Small intestine (tissue), 7 donors: Measurements from ENCODE around the gene GRM5. TPM values are rescaled to one million over a fixed set of nuclear protein-coding genes. Genes with fewer than 3 reads are reported as not detected.
"Not testable (repeated sequence)": the region's sequence is repeated elsewhere in the genome, so short reads cannot be mapped to it uniquely, and the experiment has no call there.

Source experiments
- DNase-seq, 2 donors: peaks; one replicate each; pipeline versions ENCODE4 v3.0.0 to v3.0.0-alpha.2; 2013
- FAIRE-seq: peaks from 2 replicates; lab custom pipeline; 2012; peaks lifted over from hg19 to GRCh38; lab: Jason Lieb, UNC
- H3K27ac ChIP-seq, 3 donors: one replicate each; pipeline ENCODE4 v1.5.1; 2013; ENCODE audit warnings: low read length in 2 of 3, mild to moderate bottlenecking in 2 of 3, control low read depth in 1 of 3, inconsistent platforms in 1 of 3, low read depth in 1 of 3, moderate library complexity in 1 of 3
- H3K27me3 ChIP-seq, 3 donors: one replicate each; pipeline ENCODE4 v1.6.1; 2013; ENCODE audit warnings: low read length in 3 of 3, inconsistent platforms in 1 of 3; ENCODE audit not compliant: control insufficient read depth in 3 of 3, insufficient read depth in 3 of 3
- H3K36me3 ChIP-seq, 3 donors: one replicate each; pipeline ENCODE4 v1.6.1; 2013; ENCODE audit warnings: low read length in 3 of 3, inconsistent platforms in 1 of 3, low read depth in 1 of 3, mild to moderate bottlenecking in 1 of 3, moderate library complexity in 1 of 3; ENCODE audit not compliant: control insufficient read depth in 3 of 3, insufficient read depth in 2 of 3
- H3K4me1 ChIP-seq, 3 donors: one replicate each; pipeline ENCODE4 v1.6.1; 2013; ENCODE audit warnings: low read length in 2 of 3, inconsistent platforms in 1 of 3, low read depth in 1 of 3, mild to moderate bottlenecking in 1 of 3, moderate library complexity in 1 of 3; ENCODE audit not compliant: control insufficient read depth in 3 of 3, insufficient read depth in 2 of 3
- H3K4me3 ChIP-seq, 3 donors: one replicate each; pipeline ENCODE4 v1.5.1; 2013; ENCODE audit warnings: low read length in 3 of 3, control low read depth in 1 of 3, inconsistent platforms in 1 of 3, low read depth in 1 of 3, mild to moderate bottlenecking in 1 of 3, moderate library complexity in 1 of 3
- H3K9me3 ChIP-seq, 2 donors: one replicate each; pipeline ENCODE4 v1.6.1; 2013; ENCODE audit warnings: low read depth in 1 of 2, low read length in 1 of 2; ENCODE audit not compliant: control insufficient read depth in 2 of 2, insufficient read depth in 1 of 2
- WGBS, 3 donors: extraction: QIAGEN DNeasy Blood & Tissue Kit; methylation state at CpG; one replicate each; pipeline ENCODE4 v1.1.7; 2013; 5-methylcytosine and 5-hydroxymethylcytosine counted together
- polyA plus RNA-seq, 4 donors: library from polyadenylated mRNA; stranded (reverse) in 3 of 4; unstranded in 1 of 4; fragments of 200-250 nt in 3 of 4; fragments of 120-200 nt in 1 of 4; gene quantifications; one replicate each; pipeline versions ENCODE4 v1.2.1 to v1.2.3, GENCODE V29; 2013
- donor health status: healthy with polysubstance abuse.
- donor health status: control.
- donor health status: control.
- donor health status: Bipolar disorder and iron deficiency.
- donor health status: healthy.

GRM5 gene
- polyA plus RNA-seq, 4 donors: 0.01 TPM; not detected in 3

- H3K4me1 ChIP-seq, FAIRE-seq, H3K36me3 ChIP-seq, H3K4me3 ChIP-seq, H3K27ac ChIP-seq, H3K27me3 ChIP-seq, DNase-seq, H3K9me3 ChIP-seq: not testable (repeated sequence)
- WGBS, 3 donors: 47 to 73% (median 65%) methylated on average over 3 of the region's 3 CpGs
Measured at GRCh38 chr11:88959857-88960256, 105.9 kb downstream of the GRM5 start.

GRCh38 chr11:88950975-88951374, 114.8 kb downstream of the GRM5 start:
- H3K4me3 ChIP-seq: no peak overlapping the region
- H3K27ac ChIP-seq: no peak overlapping the region
- FAIRE-seq: no peak
- H3K4me1 ChIP-seq: no peaks in the 10 kb centered on the region
- no peaks in the 10 kb centered on the region for H3K27me3 ChIP-seq
- no peaks in the 10 kb centered on the region for H3K36me3 ChIP-seq
- no peaks in the 10 kb centered on the region for H3K9me3 ChIP-seq
- DNase-seq: no peak

- not testable (repeated sequence) for H3K27me3 ChIP-seq, FAIRE-seq, H3K4me1 ChIP-seq, H3K4me3 ChIP-seq, H3K9me3 ChIP-seq, DNase-seq, H3K27ac ChIP-seq, H3K36me3 ChIP-seq
Measured at GRCh38 chr11:88948908-88949307, 116.9 kb downstream of the GRM5 start.

- not testable (repeated sequence) for H3K4me1 ChIP-seq, DNase-seq, H3K36me3 ChIP-seq, H3K27me3 ChIP-seq, H3K4me3 ChIP-seq, H3K9me3 ChIP-seq, FAIRE-seq, H3K27ac ChIP-seq
- 69 to 85% (median 71%) methylated on average over 6 of the region's 6 CpGs for WGBS, 3 donors
Measured at GRCh38 chr11:88947843-88948572, 117.8 kb downstream of the GRM5 start.

GRCh38 chr11:88929665-88930064, 136.1 kb downstream of the GRM5 start:
- WGBS, 3 donors: 15 to 25% (median 24%) methylated on average over 1 of the region's 1 CpG
- not testable (repeated sequence) for H3K4me3 ChIP-seq, DNase-seq, FAIRE-seq, H3K9me3 ChIP-seq, H3K4me1 ChIP-seq, H3K27ac ChIP-seq, H3K36me3 ChIP-seq, H3K27me3 ChIP-seq

GRCh38 chr11:88917065-88917464, 148.7 kb downstream of the GRM5 start:
- not testable (repeated sequence) for H3K4me3 ChIP-seq, DNase-seq, FAIRE-seq, H3K36me3 ChIP-seq, H3K27me3 ChIP-seq, H3K4me1 ChIP-seq, H3K27ac ChIP-seq, H3K9me3 ChIP-seq
- 73 to 89% (median 82%) methylated on average over 1 of the region's 1 CpG for WGBS, 3 donors

- WGBS, 3 donors: 67 to 79% (median 69%) methylated on average over 2 of the region's 2 CpGs
- H3K27ac ChIP-seq: no peak overlapping the region
- no peaks in the 10 kb centered on the region for H3K9me3 ChIP-seq
- FAIRE-seq: no peak
- no peaks in the 10 kb centered on the region for H3K27me3 ChIP-seq
- no peak overlapping the region for H3K4me3 ChIP-seq
- no peaks in the 10 kb centered on the region for H3K4me1 ChIP-seq
- no peaks in the 10 kb centered on the region for H3K36me3 ChIP-seq
- DNase-seq: no peak
Measured at GRCh38 chr11:88909500-88909899, 156.3 kb downstream of the GRM5 start.

- H3K4me1 ChIP-seq, H3K4me3 ChIP-seq, FAIRE-seq, H3K9me3 ChIP-seq, DNase-seq, H3K27ac ChIP-seq, H3K36me3 ChIP-seq, H3K27me3 ChIP-seq: not testable (repeated sequence)
- 51 to 64% (median 53%) methylated on average over 2 of the region's 2 CpGs for WGBS, 3 donors
Measured at GRCh38 chr11:88901436-88901835, 164.3 kb downstream of the GRM5 start.

GRCh38 chr11:88888855-88889254, 176.9 kb downstream of the GRM5 start:
- H3K4me1 ChIP-seq, H3K4me3 ChIP-seq, H3K36me3 ChIP-seq, H3K27me3 ChIP-seq, H3K27ac ChIP-seq, FAIRE-seq, DNase-seq: not testable (repeated sequence)
- peaks cover 0 to 17% of the 10 kb centered on the region in 2 donors for H3K9me3 ChIP-seq
- 68 to 84% (median 69%) methylated on average over 1 of the region's 1 CpG for WGBS, 3 donors
